ENCODE results near the gene SH3YL1. TPM values are rescaled to one million over a fixed set of nuclear protein-coding genes. Genes with fewer than 3 reads are reported as not detected.

Gene SH3YL1
- total and polyA plus RNA-seq, 4 donors = 6.4 to 19.2 (median 13.9) TPM

- Histone ChIP-seq H3K36me3 (ENCODE audit: control insufficient read depth in 4 of 4, insufficient read depth in 3 of 4, low read depth in 1 of 4, low read length in 3 of 4) (peaks cover 0 to 3% (median under 1%) of the 10 kb centered on the region in 4 donors), H3K27me3 (ENCODE audit: control insufficient read depth in 4 of 4, insufficient read depth in 4 of 4, low read length in 3 of 4) (no peaks in the 10 kb centered on the region), H3K9ac (ENCODE audit: low read depth in 1 of 2, low read length in 2 of 2) (no peak overlapping the region), H3K4me1 (ENCODE audit: control insufficient read depth in 4 of 4, insufficient read depth in 4 of 4, low read length in 3 of 4) (peaks cover 0 to 9% (median 1%) of the 10 kb centered on the region in 4 donors), H3K9me3 (ENCODE audit: control insufficient read depth in 4 of 4, low read length in 3 of 4) (no peaks in the 10 kb centered on the region), H3K27ac (ENCODE audit: low read depth in 1 of 2, low read length in 2 of 2) (no peak overlapping the region), H3K4me3 (ENCODE audit: low read depth in 1 of 3, low read length in 3 of 3) (no peak overlapping the region)
- 76% methylated on average over 6 of the region's 6 CpGs for WGBS
- TF ChIP-seq SP1 (IDR thresholded peaks at IDR 0.05) = no peak
- TF ChIP-seq HNF4A (conservative IDR thresholded peaks at IDR 0.05) = peak in 1 of 2 donors; percentile 34
- peak in 1 of 2 donors; percentile 25 for TF ChIP-seq RXRA (IDR thresholded peaks at IDR 0.05)
- TF ChIP-seq RAD21 (IDR thresholded peaks at IDR 0.05) = no peak
- DNase-seq (ENCODE audit: low spot score) = no peak
These were observed 39.7 kb downstream of the SH3YL1 start for GRCh38 chr2:223971-224760.

GRCh38 chr2:223451-223850 is 40.4 kb downstream of the SH3YL1 start:
- Histone ChIP-seq H3K27me3 (ENCODE audit: control insufficient read depth in 4 of 4, insufficient read depth in 4 of 4, low read length in 3 of 4) (no peaks in the 10 kb centered on the region), H3K36me3 (ENCODE audit: control insufficient read depth in 4 of 4, insufficient read depth in 3 of 4, low read depth in 1 of 4, low read length in 3 of 4) (peaks cover 0 to 3% (median under 1%) of the 10 kb centered on the region in 4 donors), H3K9ac (ENCODE audit: low read depth in 1 of 2, low read length in 2 of 2) (no peak overlapping the region), H3K4me3 (ENCODE audit: low read depth in 1 of 3, low read length in 3 of 3) (no peak overlapping the region), H3K9me3 (ENCODE audit: control insufficient read depth in 4 of 4, low read length in 3 of 4) (no peaks in the 10 kb centered on the region), H3K4me1 (ENCODE audit: control insufficient read depth in 4 of 4, insufficient read depth in 4 of 4, low read length in 3 of 4) (peaks cover 0 to 9% (median 1%) of the 10 kb centered on the region in 4 donors), H3K27ac (ENCODE audit: low read depth in 1 of 2, low read length in 2 of 2) (no peak overlapping the region)
- TF ChIP-seq JUND (IDR thresholded peaks at IDR 0.05) (no peak), CTCF (IDR thresholded peaks at IDR 0.05; ENCODE audit: low read depth, low read length, missing input control) (no peak), YY1 (IDR thresholded peaks at IDR 0.05) (no peak), GABPA (IDR thresholded peaks at IDR 0.05 in 1 of 2, conservative IDR thresholded peaks at IDR 0.05 in 1 of 2) (no peak), RXRA (IDR thresholded peaks at IDR 0.05) (no peak), SP1 (IDR thresholded peaks at IDR 0.05) (no peak), NR2F2 (IDR thresholded peaks at IDR 0.05) (no peak), ZBTB33 (IDR thresholded peaks at IDR 0.05) (no peak), EGR1 (IDR thresholded peaks at IDR 0.05; ENCODE audit: low read depth in 2 of 2) (no peak), TAF1 (conservative IDR thresholded peaks at IDR 0.05) (no peak), HNF4A (conservative IDR thresholded peaks at IDR 0.05) (no peak), RAD21 (IDR thresholded peaks at IDR 0.05) (no peak), FOXA2 (IDR thresholded peaks at IDR 0.05) (no peak), ATF3 (IDR thresholded peaks at IDR 0.05) (no peak), HNF4G (IDR thresholded peaks at IDR 0.05) (no peak), FOXA1 (IDR thresholded peaks at IDR 0.05) (no peak)
- TF ChIP-seq, protein P1, sequence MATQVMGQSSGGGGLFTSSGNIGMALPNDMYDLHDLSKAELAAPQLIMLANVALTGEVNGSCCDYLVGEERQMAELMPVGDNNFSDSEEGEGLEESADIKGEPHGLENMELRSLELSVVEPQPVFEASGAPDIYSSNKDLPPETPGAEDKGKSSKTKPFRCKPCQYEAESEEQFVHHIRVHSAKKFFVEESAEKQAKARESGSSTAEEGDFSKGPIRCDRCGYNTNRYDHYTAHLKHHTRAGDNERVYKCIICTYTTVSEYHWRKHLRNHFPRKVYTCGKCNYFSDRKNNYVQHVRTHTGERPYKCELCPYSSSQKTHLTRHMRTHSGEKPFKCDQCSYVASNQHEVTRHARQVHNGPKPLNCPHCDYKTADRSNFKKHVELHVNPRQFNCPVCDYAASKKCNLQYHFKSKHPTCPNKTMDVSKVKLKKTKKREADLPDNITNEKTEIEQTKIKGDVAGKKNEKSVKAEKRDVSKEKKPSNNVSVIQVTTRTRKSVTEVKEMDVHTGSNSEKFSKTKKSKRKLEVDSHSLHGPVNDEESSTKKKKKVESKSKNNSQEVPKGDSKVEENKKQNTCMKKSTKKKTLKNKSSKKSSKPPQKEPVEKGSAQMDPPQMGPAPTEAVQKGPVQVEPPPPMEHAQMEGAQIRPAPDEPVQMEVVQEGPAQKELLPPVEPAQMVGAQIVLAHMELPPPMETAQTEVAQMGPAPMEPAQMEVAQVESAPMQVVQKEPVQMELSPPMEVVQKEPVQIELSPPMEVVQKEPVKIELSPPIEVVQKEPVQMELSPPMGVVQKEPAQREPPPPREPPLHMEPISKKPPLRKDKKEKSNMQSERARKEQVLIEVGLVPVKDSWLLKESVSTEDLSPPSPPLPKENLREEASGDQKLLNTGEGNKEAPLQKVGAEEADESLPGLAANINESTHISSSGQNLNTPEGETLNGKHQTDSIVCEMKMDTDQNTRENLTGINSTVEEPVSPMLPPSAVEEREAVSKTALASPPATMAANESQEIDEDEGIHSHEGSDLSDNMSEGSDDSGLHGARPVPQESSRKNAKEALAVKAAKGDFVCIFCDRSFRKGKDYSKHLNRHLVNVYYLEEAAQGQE (IDR thresholded peaks at IDR 0.05) = no peak
- TF ChIP-seq, protein P2, sequence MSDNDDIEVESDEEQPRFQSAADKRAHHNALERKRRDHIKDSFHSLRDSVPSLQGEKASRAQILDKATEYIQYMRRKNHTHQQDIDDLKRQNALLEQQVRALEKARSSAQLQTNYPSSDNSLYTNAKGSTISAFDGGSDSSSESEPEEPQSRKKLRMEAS (IDR thresholded peaks at IDR 0.05) = no peak
- no peak for DNase-seq (ENCODE audit: low spot score)
- WGBS = 95% methylated on average over 4 of the region's 4 CpGs

Data from liver (tissue), 9 donors.